GM18507 (cell line): Measurements from ENCODE around the gene DLG5.
A peak's percentile ranks its signal among the peaks of the same experiment; 100 is the strongest.
"Not testable (repeated sequence)": the region's sequence is repeated elsewhere in the genome, so short reads cannot be mapped to it uniquely, and the experiment has no call there.

Experiments
- DNase-seq: peaks from one replicate; pipeline ENCODE4 v3.0.0; 2011; ENCODE audit warnings: low read depth; ENCODE audit not compliant: insufficient read length; ENCODE audit errors: extremely low spot score
- FAIRE-seq: peaks from 2 replicates; lab custom pipeline; 2011; peaks lifted over from hg19 to GRCh38; lab: Jason Lieb, UNC

Gene DLG5

DNA sequence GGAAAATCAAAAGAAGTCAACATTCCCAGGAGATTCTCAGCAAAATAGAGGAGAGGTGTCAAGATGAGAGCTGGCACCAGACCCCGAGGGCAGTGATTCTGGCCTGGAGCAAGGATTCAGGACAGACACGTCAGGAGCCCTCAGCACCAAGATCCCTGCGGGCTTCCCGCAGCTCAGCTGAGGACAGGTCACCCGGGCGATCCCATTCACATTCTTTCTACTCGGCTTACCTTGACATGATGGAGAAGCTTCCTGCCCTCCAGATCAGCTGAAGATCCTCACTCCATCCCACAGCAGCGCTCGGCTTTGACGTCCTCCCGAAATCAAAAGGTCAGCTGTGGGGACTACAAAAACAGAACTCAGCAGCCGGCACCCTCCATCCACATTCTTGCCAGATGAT lies 139.1 kb downstream of the DLG5 start:
- FAIRE-seq = no peak
- no peak for DNase-seq

DNA sequence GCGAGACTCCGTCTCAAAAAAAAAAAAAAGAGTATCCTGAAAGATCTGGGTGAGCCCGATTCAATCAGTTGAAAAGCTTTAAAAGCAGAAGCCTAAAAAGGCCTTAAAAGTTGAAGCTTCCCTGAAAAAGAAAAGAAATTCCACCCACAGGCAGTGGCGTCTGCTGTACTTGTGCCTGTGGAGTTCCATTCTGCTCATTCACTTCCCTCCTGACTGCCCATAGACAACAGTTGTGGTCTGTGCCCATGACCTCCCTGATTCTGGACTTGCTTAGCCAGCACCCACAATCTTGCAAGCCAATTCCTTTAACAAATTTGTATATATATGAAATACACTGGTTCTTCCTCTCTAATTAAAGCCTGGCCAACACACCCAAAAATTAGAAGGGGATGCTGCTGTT lies 141.7 kb downstream of the DLG5 start:
- no peak for DNase-seq
- no peak for FAIRE-seq

DNA sequence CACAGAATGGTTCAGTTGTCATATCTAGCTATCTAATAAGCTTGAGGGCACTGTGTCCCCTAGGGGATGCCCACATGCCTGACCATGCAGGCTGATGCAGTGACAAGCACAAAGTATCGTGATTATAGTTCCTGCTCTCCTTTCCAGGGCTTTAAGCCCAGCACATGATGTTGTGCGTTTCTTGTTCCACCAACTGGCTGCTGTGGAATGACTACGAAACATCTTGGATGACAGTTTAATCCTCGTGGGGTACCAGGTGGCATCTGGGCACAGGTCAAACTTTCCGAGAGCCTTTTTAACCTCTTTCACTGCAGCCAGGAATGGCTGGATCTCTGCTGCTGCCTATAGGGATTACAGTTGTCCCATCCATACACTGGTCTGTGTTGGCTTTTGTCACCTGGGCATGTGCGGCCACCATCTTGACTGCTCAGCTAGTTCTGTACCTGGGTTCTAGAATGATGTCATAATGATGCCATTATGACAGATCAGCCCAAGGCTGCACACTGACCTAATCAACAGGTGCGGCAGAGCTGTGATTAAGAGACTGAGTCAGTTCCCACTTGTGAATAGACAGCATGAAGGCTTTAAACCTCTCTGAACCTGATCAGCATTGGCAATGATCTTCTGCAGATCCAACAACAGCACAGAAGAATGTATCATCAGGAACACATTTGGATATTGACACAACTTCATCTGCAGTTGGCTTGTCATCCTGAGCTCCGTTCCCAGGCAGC lies 144.1 kb downstream of the DLG5 start:
- no peak for DNase-seq
- FAIRE-seq = no peak

DNA sequence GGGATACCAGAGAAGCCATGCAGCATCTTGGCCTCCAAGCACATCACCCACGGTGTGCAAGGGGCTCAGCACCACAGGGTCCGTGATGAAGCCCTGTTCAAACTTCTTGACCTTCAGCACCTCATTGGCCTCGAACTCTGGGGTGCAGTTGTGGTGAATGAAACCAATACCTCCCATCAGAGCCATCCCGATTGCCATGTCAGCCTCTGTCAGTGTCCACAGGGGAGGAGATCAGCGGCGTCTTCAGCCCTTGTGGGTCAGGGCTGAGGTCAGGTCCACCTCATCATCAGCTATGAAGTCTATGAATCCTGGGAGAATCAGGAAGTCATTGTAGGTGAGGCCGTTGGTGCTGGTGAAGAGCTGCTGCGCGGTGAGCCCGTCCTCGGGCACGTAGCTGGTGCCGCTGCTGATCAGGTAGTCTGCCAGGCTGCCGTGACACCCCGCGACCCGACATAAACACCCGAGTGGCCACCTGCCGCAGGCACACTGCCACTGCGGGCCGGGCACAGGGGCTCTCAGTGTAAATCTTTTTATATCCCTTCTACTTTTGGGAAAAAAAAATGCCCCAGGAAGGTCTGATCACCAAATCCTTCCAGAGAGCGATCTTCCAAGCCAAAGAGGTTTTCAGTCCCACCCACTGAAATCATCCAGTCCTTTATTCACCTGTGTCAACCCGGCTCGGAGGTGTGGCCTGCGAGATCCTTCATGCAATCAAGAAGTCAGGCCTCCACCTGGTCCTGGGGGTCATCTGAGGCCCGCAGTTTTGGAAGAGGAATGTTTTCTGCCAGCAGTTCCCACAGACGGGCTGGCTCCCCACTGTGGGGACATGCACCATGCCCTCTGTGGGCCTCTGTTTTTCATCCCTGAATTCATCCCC lies 144.9 kb downstream of the DLG5 start:
- DNase-seq (no peak), FAIRE-seq (no peak)

DNA sequence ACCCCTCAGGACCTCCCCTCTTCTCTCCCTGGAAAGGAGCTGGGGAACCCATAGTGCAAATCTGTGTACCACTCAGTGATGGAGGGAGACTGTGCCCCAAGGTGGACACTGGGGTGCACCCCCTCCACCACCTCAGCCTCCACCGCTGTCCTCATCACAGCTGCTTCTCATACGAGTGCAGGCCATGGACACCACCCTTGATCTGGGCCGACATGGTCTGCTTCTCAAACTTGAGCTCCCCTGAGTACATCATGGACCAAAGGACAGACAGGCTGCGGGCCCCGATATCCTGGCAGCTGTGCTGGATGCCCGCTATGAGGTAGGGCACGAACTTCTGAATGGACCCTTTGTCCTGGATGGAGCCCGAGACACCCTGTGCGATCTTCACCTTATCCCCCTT lies 146.4 kb downstream of the DLG5 start:
- FAIRE-seq = no peak
- no peak for DNase-seq

DNA sequence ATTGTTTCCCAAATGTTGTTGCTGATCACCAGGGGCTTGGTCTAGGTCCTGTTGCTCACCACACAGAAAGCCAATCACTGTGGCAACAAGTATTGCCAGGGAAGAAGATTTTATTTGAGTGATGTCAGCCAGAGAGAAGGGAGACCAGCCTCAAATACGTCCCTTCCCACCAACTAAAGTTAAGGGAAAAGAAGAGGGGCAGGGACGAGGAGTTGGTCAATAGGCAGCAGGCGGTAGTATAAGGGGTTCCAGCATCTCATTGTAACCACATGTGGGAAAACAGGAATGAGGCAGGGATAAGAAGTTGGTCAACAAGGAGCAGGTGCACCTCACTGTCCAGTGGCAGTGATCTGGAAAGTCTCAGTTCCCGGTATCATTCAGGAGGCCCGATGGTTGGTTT lies 150.1 kb downstream of the DLG5 start:
- FAIRE-seq (no peak), DNase-seq (no peak)

DNA sequence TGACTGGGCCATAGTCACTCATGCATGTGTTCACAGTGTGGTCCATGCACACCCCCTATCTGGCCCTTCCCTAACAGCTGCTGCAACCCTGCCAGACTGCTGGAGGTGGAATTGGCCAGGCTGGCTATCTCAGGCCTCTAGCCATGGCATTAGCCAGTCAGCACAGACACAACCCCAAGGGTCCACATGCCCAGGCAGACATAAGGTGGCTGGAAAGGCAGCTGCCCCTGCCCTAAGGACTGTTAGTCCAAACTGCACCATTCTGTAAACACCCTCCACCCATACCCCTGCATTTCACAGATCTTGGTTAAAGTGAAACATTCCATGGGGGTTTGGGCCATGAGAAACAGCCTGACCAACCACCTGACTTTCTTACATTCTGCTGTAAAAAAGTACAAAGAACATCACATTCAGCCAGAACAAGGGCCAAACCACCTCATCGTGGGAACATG lies 151.6 kb downstream of the DLG5 start:
- no peak for FAIRE-seq

DNA sequence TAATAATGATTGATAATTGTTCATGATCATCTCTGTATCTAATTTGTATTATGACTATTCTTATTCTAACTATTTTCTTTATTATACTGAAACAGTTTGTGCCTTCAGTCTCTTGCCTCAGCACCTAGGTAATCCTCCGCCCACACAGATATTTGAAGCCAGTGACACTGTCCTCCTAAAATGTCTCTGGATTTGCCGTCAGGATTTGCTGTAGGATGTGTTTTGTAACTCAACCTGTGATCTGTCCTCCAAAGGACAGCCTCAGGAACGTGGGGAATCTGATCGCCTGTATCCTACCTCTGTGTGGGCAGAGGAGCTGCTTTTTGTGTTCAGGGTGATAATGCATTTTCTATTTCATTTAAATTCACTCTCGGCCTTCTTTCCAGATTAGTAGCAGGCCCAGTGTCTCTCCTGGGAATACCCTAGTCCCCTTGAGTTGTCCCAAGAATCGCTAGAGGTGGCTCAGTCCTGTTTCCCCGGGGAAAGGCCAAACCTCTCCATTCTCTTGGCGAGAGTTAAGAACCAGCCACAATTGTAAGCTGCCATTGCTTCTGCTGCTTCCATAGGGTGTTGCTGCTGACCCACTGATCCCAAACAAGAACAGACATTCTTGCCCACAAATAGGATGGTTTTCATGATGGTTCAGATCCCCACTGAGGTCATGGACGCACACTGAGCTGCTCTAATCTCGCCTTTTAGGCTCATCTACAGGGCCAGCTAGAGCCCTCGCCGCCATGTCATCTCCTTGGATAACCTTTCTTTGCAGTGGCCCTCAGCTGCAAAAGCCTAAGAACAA lies 152.7 kb downstream of the DLG5 start:
- FAIRE-seq (no peak), DNase-seq (no peak)

More for the DNA sequence above, 151.6 kb downstream of the DLG5 start:
- no peak for DNase-seq

DNA sequence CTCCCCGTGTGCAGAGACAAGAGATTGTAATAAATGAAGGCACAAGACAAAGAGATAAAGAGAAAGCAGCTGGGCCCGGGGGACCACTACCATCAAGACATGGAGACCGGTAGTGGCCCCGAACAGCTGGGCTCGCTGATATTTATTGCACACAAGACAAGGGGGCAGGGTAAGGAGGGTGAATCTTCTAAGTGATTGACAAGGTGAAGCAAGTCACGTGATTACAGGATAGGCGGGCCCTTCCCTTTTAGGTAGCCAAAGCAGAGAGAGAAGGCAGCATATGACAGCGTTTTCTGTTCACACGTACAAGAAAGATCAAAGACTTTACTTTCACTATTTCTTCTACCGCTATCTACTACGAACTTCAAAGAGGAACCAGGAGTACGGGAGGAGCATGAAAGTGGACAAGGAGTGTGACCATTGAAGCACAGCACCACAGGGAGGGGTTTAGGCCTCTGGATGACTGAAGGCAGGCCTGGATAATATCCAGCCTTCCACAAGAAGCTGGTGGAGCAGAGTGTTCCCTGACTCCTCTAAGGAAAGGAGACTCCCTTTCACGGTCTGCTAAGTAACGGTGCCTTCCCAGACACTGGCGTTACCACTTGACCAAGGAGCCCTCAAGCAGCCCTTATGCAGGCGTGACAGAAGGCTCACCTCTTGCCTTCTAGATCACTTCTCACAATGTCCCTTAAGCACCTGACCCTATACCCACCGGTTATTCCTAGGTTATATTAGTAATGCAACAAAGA lies 153.5 kb downstream of the DLG5 start:
- not testable (repeated sequence) for FAIRE-seq, DNase-seq

DNA sequence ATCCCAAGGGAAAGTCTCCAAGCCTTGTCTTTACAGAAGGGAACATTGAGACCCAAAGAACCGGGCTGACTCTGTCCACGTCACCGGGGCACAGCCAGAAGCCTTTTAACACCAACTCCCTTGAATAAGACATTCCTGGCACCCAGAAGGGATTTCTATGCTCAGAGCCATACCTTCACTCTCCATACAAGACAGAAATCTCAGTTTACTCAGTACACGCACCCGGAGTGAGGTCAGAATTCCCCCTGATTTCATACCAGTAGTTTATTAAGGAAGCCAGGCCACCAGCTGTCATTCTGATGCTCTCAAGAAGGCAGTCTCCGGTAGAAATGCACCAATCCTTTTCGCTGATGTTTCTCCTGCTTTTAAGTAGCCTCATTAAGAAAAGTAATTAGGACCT lies 154.7 kb downstream of the DLG5 start:
- DNase-seq = no peak
- FAIRE-seq = no peak

DNA sequence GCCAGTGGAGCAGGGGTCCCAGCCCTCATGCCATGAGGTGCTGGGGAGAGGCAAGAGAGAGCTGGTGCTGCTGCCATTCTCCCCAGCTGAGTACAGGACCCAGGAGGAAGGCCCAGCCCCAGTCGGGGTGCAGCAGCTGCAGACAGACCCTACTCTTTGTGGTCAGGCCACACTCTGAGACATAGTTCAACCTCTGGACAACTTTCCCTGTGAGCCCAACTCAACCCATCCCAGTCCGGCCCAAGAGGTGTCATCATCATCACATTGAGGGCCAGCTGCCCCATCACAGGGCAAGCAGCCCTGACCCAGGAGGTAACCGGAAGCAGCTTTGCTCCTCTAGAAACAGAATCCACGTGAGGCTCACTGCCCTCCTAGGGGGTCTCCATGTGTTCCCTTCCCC lies 155.1 kb downstream of the DLG5 start:
- DNase-seq = no peak
- no peak for FAIRE-seq

DNA sequence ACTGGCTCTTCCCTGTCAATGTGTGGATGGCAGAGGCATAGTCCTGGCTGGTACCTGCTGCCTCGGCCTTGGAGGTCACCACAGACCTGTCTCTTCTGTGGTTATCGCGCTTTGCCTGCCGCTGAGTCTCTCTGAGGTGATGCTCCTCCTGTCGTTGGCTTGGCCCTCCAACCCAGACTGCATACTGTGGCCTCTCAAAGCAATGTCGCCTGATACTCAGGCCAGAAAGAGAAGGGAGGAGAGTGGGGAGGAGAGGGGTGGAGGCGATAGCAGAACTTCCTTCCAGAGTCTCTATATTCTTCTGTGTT lies 155.7 kb downstream of the DLG5 start:
- DNase-seq (no peak), FAIRE-seq (no peak)

DNA sequence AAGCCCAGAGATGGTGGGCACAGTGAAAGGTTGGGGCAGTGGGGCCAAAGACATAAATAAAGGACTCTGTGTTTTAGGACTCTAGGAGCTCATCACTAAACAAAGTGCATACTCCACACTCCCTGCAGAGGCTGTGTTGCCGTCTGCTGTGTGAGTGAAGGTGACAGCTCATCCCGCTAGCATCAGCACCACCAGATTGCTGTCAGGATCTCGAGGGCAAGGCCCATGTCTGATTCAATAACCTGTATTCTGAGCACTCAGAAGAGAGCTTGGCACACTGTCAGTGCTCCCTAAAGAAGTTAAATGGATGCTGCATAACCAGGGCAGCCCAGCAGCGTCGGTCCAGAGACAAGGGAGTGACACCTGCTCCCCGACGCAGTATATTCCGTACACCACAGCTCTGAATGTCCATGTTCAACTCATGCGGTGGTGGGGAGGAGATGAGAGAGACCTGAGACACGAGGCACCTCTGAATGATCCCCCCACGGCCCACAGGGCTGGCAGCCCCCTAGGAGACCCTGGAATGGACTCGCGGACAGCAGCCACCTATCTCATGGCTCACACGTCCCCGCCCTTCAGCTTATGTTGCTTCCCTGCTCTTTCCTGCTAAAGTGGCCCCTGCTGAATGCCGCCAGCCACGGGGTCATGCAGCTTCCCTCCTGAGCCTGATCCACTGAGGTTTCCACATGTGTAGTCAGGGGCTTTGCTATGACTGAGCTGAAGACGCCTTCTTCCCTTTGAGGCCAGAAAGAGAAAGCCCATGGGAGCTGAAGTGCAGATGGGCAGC lies 156.3 kb downstream of the DLG5 start:
- FAIRE-seq (no peak), DNase-seq (no peak)

DNA sequence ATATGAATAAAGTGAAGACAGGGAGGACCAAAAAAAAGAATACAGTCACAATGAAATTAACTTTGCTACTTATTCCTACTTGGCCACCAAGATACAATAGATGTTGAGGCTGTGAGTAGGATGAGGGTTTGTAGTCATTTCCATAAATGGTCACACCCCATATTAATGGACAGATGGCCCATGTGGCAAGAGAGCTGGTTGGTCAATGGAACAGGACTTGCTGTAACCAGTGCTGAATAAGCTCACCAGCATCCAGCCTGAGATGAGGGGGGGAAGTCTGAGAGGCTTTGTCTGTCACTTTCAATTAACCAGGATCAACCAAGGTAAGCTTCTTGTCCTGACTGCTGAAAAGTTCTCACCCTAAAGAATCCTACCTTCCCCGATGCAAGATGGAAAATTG lies 158.5 kb downstream of the DLG5 start:
- DNase-seq = no peak
- no peak for FAIRE-seq

DNA sequence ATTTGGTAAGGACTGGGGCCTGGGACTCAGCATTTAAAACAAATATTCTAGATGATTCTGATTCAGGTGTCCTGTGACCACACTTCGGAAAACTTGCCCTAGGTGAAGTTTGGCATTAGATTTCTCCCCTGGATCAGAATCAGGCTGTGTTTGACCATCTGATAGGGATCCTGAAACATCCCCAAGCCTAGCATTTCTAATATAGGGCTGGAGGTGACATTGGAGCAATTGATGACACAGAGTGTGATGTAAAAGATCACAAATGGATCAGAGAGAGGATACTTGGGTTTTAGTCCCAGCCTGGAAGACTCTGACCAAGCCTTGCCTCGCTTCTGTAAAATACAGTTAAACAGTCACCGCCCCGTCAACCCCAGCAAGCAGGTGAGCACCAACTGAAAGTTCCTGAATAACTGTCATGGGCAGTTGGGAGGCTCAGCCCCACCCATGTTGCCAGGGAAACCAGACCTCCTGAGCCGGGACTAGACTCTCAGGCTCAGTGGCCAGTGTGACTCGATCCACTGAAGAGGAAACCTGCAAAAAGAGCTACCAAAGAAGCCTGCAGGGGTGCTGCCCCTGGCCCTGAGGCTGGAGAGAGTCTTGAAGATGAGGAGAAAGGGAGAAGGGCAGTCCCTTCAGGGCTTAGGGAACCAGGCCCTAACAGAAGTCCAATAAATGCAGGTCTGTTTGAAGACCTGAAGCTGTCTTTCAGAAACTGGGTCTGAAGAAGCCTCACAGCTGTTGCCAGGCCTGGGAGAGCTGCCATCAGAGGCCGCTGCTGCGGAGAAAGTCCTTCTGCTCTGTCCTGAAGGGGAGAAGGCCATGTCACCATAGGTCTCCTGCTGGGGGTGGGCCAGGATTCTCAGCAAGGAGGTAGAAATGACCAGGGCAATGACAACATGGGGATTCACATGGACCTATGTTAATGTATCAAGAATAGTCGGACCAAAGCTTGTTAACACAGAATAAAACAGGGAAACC lies 162.8 kb downstream of the DLG5 start:
- DNase-seq = no peak
- no peak for FAIRE-seq

DNA sequence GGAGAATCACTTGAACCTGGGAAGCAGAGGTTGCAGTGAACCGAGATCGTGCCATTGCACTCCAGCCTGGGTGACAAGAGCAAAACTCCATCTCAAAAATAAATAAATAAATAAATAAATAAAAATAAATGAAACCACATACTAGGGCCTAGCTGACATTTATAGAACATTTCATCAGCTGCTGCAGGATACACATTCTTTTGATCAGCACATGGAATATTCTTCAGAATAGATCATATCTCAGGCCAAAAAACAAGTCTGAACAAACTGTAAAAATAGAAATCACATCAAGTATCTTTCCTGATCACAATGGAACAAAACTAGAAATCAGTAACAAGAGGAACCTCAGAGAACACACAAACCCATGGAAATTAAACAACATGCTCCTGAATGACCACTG lies 168.1 kb downstream of the DLG5 start:
- DNase-seq, FAIRE-seq: not testable (repeated sequence)

DNA sequence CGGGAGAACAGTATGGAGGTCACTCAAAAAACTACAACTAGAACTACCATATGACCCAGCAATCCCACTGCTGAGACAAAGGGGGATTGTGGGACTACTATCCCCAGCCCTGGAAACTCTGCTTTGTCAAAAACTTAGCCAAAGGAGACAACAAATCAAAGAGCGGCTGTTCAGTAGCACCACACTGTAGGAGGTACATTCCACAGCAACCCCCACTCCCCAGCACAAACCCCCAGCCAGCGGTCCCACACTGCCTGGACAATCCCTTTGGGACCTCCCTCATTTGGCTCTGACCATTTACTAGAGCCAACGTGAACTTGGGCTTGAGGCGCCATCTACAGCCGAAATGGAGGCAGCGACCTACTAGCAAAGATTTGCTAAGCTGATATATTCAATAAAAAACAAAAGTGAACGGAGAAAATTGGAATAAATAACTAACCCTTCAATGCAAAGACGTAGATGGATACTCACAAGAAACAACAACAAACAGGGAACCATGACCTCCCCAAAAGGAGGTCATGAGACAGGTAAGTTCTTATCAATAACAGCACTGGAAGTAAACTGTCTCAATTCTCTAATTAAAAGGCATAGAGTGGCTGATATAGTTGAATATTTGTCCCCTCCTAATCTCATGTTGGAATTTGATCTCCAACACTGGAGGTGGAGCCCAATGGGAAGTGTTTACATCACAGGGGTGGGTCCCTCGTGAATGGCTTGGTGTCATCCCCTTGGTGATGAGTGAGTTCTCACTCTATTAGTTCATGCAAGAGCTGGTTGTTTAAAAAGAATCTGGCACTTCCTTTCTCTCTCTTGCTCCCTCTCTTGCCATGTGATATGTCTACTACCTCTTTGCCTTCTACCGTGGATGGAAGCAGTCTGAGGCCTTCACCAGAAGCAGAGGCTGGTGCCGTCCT lies 170.0 kb downstream of the DLG5 start:
- FAIRE-seq (peak; percentile 67), DNase-seq (no peak)
